GM10248 (cell line): ENCODE data around the gene USP53.

Experiments
- CTCF ChIA-PET: fragments of 300-600 bp; sonication (Branson Sonifier 250); formaldehyde crosslinking; extraction: SDS; loops from one replicate; lab custom pipeline; 2021; ENCODE audit warnings: antibody characterized with exemption; lab: Yijun Ruan, JAX
- POLR2A ChIA-PET: fragments of 350-650 bp; sonication (Branson Sonifier 250); formaldehyde crosslinking; extraction: SDS; loops from one replicate; lab custom pipeline; 2020; ENCODE audit warnings: antibody characterized with exemption; lab: Yijun Ruan, JAX
- DNase-seq: peaks from one replicate; pipeline ENCODE4 v3.0.0; 2012; ENCODE audit errors: extremely low spot score
- TF ChIP-seq, protein P1 (sequence below): IDR thresholded peaks from 2 replicates; pipeline ENCODE4 v1.5.1; 2012; ENCODE audit warnings: mild to moderate bottlenecking, low read depth; ENCODE audit errors: extremely low read depth, missing control alignments, control extremely low read depth

USP53 gene

DNA sequence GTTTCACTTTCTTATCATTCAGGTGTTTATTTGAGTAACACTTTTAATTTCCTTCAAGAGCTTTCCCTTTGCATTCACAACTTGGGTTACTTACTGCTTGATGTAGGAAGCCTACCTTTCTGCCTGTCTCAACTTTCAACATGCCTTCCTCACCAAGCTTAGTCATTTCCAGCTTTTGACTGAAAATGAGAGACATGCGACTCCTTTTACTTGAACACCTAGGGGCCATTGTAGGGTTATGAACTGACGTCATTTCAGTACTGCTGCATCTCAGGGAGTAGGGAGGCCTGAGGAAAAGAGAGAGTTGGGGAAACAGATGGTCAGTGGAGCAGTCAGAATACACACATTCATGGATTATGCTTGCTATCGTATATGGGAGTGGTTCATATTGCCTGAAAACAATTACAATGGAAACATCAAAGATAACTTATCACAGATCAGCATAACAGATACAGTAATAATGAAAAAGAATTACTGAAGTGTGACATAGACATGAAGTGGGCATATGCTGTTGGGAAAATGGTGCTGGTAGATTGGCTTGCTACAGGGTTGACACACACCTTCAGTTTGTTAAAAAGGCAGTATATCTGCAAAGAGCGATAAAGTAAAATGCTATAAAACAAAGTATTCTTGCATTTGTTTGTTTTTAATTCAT is 25.7 kb downstream of the USP53 start:
- TF ChIP-seq, protein P1, sequence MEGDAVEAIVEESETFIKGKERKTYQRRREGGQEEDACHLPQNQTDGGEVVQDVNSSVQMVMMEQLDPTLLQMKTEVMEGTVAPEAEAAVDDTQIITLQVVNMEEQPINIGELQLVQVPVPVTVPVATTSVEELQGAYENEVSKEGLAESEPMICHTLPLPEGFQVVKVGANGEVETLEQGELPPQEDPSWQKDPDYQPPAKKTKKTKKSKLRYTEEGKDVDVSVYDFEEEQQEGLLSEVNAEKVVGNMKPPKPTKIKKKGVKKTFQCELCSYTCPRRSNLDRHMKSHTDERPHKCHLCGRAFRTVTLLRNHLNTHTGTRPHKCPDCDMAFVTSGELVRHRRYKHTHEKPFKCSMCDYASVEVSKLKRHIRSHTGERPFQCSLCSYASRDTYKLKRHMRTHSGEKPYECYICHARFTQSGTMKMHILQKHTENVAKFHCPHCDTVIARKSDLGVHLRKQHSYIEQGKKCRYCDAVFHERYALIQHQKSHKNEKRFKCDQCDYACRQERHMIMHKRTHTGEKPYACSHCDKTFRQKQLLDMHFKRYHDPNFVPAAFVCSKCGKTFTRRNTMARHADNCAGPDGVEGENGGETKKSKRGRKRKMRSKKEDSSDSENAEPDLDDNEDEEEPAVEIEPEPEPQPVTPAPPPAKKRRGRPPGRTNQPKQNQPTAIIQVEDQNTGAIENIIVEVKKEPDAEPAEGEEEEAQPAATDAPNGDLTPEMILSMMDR: no peak
- ChIA-PET POLR2A (interaction anchor here (0.6 to 0.9 kb wide), 2 partner anchors 25 to 58 kb away, joined by 3 to 4 read pairs; partner anchors contain the start of gene USP53), CTCF (interaction anchor here (1.0 to 2.4 kb wide), 6 partner anchors 9 to 31 kb away, joined by 3 to 20 read pairs (median 4); partner anchors contain the start of gene USP53)
- DNase-seq: peak; percentile 41

DNA sequence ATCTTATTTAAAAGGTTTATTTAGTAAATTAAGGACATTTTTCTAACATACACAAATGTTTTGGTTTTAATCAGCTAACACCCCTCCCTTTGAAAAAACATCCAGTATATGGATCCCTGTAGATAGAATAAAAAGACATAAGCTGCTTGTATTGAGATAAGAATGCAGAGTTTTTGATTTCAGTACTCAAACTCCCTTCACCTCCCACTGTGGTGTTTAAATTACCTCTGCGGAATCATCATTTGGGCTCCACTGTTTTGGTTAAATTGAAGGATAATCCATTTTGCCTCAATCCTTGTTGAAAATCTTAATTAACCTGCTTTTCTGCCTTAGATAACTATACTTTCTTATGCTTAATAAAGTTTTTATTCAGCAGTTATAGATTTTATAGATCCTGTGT is 27.6 kb downstream of the USP53 start:
- POLR2A ChIA-PET: no interaction called here

DNA sequence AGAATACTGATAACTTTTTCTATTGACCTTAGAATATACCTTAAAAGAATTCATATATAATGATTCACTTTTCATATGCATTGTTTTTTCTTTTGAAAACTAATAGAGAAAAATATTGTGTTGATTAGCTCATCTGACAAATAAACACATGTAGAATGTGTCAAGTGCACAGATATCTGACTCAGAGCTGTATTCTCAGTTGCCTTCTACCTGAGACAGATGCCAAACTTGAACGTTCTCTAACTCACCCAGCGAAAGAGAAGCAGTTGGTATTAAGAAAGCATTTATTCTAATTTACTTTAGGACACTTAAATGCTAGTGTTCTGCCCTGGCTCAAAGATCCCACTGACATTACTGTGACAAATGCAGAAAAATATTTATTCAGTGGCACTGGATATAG is 28.1 kb downstream of the USP53 start:
- TF ChIP-seq, protein P1: no peak
- POLR2A ChIA-PET: no interaction called here
- CTCF ChIA-PET: no interaction called here
- no peak for DNase-seq

More for the DNA sequence above, 27.6 kb downstream of the USP53 start:
- TF ChIP-seq, protein P1: no peak
- DNase-seq: no peak
- CTCF ChIA-PET: interaction anchor here (1.1 kb wide), 1 partner anchor 11 kb away, joined by 3 read pairs; no protein-coding TSS in a partner anchor

DNA sequence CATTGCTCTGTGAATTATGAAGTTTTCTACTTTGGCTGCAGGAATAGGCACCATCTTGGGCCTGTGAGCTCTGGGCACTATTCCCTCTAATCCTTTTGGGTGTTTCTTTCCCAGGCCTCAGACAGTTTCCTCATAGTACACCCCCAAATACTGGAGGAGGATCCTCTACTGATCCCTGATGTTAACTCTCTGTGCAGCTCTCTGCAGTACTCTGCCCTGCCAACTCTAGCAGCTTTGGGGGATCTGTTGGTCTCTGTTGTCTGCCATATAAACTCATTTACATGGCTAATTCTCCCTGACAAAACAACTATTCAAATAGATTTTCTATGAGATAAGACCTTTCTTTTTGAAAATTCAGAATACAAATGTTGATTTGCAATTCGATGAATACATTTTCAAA is 29.9 kb downstream of the USP53 start:
- DNase-seq: no peak
- ChIA-PET CTCF (interaction anchor here (1.9 kb wide), 1 partner anchor 30 kb away, joined by 4 read pairs; the partner anchor contains the start of gene USP53), POLR2A (no interaction called here)
- TF ChIP-seq, protein P1: no peak

DNA sequence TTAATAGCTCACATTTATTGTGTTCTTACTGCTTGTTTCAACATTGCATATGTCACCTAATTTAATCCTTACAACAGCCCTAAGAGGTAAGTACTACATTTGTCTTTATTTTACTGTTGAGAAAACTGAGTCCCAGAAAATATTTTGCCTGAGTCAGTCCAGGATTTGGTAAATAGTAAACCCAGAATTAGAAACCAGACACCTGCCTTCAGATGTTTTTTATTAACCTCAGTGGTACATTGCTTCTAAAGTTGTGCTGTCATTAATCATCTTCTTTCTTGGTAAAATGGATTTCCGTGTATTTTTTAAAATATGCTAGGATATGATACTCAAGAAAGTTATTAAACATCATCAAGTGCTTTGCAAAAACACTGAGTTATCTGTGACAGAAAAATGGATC is 31.4 kb downstream of the USP53 start:
- POLR2A ChIA-PET: no interaction called here
- CTCF ChIA-PET: interaction anchor here (0.9 kb wide), 1 partner anchor 11 kb away, joined by 3 read pairs; no protein-coding TSS in a partner anchor
- DNase-seq: no peak
- TF ChIP-seq, protein P1: no peak

DNA sequence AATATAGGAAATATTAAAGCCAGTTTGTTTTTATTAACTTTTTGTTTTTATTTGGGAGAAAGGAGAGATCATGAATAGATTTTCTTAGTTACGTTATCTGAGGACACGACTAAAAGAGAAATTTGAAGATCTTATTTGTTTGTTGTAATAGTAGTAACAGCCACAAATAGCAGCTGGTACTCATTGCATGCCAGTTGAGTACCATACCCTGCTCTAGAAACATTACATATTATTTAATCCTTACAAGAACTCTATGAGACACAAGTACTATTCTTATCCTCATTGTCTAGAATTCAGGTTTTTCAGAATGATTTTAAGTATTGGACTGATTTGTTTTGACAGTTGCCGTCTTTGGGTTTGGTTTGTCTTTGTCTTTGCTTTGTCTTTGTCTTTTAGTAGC is 31.8 kb downstream of the USP53 start:
- POLR2A ChIA-PET: no interaction called here
- DNase-seq: no peak
- TF ChIP-seq, protein P1: no peak
- CTCF ChIA-PET: no interaction called here
